D721Med (cell line): Measurements from ENCODE around the gene RPRD2.
"Not testable (repeated sequence)": the region's sequence is repeated elsewhere in the genome, so short reads cannot be mapped to it uniquely, and the experiment has no call there.

Experiments
- DNase-seq: peaks from one replicate; pipeline ENCODE4 v3.0.0; 2011; ENCODE audit warnings: low spot score; ENCODE audit not compliant: insufficient read length
- FAIRE-seq: peaks from 2 replicates; lab custom pipeline; 2011; peaks lifted over from hg19 to GRCh38; lab: Jason Lieb, UNC
- CTCF ChIP-seq: IDR thresholded peaks from 2 replicates; pipeline ENCODE4 v1.5.1; 2012; ENCODE audit warnings: mild to moderate bottlenecking, control low read depth; ENCODE audit not compliant: insufficient read depth; ENCODE audit errors: missing control alignments

RPRD2 gene

GRCh38 chr1:150388241-150388640 is 24.3 kb downstream of the RPRD2 start:
- DNase-seq (no peak), FAIRE-seq (no peak)
- no peak for TF ChIP-seq CTCF

- no peak for DNase-seq
- no peak for TF ChIP-seq CTCF
- FAIRE-seq: no peak
These were observed 25.7 kb downstream of the RPRD2 start for GRCh38 chr1:150389650-150390049.

GRCh38 chr1:150392627-150393026 is 28.7 kb downstream of the RPRD2 start:
- no peak for DNase-seq
- no peak for TF ChIP-seq CTCF
- FAIRE-seq: no peak

- FAIRE-seq, DNase-seq: not testable (repeated sequence)
These were observed 31.2 kb downstream of the RPRD2 start for GRCh38 chr1:150395115-150395514.

- DNase-seq: no peak
- no peak for FAIRE-seq
- TF ChIP-seq CTCF: no peak
These were observed 33.6 kb downstream of the RPRD2 start for GRCh38 chr1:150397392-150398032.

- DNase-seq: no peak
- TF ChIP-seq CTCF: no peak
- no peak for FAIRE-seq
These were observed 40.5 kb downstream of the RPRD2 start for GRCh38 chr1:150404465-150404864.

GRCh38 chr1:150405660-150406059 is 41.7 kb downstream of the RPRD2 start:
- no peak for FAIRE-seq
- no peak for TF ChIP-seq CTCF
- DNase-seq: no peak

GRCh38 chr1:150406483-150406882 is 42.5 kb downstream of the RPRD2 start:
- DNase-seq (no peak), FAIRE-seq (no peak)
- TF ChIP-seq CTCF: no peak
